ENCODE results near the gene PKDREJ. TPM values are rescaled to one million over a fixed set of nuclear protein-coding genes. Genes with fewer than 3 reads are reported as not detected.

Gene PKDREJ
- polyA plus RNA-seq, 1 donor (not counting 4 experiments of a cell fraction or from before 2014, with no cell fraction given): 0.01 TPM

DNA sequence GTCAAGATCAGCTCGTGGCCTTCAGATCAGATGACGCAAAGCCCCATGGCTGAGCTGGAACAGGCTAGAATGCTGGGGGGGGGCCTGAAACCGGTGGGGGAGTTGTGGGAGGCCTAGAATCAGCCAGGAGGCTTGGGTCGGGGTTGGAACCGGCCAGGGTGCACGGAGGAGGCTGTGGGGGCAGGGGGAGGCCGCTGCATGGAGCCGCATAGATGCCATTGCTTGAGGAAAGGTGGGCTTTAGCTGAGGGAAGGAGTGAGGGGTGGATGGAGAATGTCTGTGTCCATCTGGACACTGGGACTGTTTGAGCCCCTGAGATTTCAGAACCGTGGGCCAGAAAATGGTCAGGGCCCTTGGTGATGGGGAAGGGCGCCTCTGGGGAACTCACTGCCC, 38.2 kb downstream of the PKDREJ start:
- Histone ChIP-seq H3K79me2 (ENCODE audit: control insufficient read depth, insufficient read depth, low read length) (no peaks in the 10 kb centered on the region), H3K4me1 (ENCODE audit: control insufficient read depth, extremely low read depth, insufficient read depth, low read length) (no peaks in the 10 kb centered on the region), H3K27ac (ENCODE audit: control insufficient read depth, insufficient read depth, low read length) (no peak overlapping the region), H3K9me3 (ENCODE audit: control insufficient read depth, low read depth, low read length) (no peaks in the 10 kb centered on the region), H3K4me2 (ENCODE audit: control insufficient read depth, extremely low read depth, insufficient read depth, low read depth, low read length) (no peak overlapping the region), H3K36me3 (ENCODE audit: control insufficient read depth in 2 of 2, extremely low read depth in 1 of 2, insufficient read depth in 2 of 2, low read length in 2 of 2) (peaks cover 0 to 3% of the 10 kb centered on the region in 2 experiments), H2AFZ (ENCODE audit: control insufficient read depth, low read length) (no peak overlapping the region), H3K4me3 (ENCODE audit: control insufficient read depth in 2 of 3, extremely low read depth in 1 of 3, insufficient read depth in 2 of 3, low read depth in 1 of 3, low read length in 3 of 3) (no peak overlapping the region), H3K27me3 (ENCODE audit: control insufficient read depth, extremely low read depth, insufficient read depth, low read length) (no peaks in the 10 kb centered on the region), H3K9ac (ENCODE audit: control insufficient read depth, extremely low read depth, insufficient read depth, low read length) (no peak overlapping the region), H4K20me1 (ENCODE audit: control insufficient read depth, extremely low read depth, insufficient read depth, low read length) (no peaks in the 10 kb centered on the region), H3K9me1 (ENCODE audit: control insufficient read depth, extremely low read depth, insufficient read depth, low read length) (peaks cover 2% of the 10 kb centered on the region)
- dilution Hi-C loops (cut with MboI; ENCODE audit: extremely low pct_ligation_motif_present, low sequenced_read_pairs): no loop called here
- DNase-seq (ENCODE audit: low read depth, low spot score): no peak
- TF ChIP-seq EZH2 (IDR thresholded peaks at IDR 0.05; ENCODE audit: low read length): no peak
- TF ChIP-seq, protein P1, sequence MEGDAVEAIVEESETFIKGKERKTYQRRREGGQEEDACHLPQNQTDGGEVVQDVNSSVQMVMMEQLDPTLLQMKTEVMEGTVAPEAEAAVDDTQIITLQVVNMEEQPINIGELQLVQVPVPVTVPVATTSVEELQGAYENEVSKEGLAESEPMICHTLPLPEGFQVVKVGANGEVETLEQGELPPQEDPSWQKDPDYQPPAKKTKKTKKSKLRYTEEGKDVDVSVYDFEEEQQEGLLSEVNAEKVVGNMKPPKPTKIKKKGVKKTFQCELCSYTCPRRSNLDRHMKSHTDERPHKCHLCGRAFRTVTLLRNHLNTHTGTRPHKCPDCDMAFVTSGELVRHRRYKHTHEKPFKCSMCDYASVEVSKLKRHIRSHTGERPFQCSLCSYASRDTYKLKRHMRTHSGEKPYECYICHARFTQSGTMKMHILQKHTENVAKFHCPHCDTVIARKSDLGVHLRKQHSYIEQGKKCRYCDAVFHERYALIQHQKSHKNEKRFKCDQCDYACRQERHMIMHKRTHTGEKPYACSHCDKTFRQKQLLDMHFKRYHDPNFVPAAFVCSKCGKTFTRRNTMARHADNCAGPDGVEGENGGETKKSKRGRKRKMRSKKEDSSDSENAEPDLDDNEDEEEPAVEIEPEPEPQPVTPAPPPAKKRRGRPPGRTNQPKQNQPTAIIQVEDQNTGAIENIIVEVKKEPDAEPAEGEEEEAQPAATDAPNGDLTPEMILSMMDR (optimal IDR thresholded peaks at IDR 0.05 in 1 of 3, IDR thresholded peaks at IDR 0.05 in 1 of 3, conservative IDR thresholded peaks at IDR 0.05 in 1 of 3; ENCODE audit: extremely low read depth in 1 of 3, insufficient read depth in 2 of 3, low read length in 3 of 3): no peak
- no peak for FAIRE-seq

DNA sequence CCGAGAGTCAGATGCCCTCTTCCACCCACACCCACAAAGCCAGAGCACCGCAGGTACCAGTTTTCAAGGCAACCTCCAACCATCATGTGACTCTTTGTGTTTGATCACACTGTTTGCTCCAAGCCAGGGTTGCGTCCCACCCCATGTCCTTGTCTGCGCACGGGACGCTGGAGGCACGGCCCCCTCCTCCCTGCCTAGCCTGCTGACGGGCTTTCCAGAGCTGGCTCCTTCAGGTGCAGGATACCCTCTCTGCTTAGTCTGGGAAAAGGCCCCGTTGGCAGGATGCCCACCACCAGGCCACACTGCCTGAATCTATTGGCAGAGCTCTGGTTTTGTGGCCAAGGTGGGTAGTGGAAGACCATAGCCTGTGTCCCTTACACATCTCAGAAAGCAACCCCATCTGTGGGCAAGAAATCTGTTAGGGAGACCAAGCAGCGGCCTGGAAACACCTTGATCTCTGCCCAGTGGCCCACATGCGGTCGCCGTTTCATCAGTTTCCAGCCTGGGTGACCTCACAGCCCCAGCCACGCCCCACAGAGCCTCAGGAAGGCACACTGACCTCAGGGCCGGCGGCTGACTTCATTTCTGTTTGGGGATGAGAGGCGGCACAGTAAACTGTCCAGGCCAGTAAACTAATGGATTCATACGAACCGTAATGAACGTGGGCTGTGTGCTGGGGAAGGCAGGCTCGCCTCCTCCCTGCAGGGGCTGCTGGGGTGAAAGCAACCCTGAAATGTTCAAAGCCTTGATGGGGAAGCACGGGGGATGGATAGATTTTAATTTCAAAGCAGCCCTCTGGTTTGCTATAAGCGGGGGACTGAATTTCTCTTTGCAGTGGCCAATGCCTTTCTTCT, 38.9 kb downstream of the PKDREJ start:
- no peak for FAIRE-seq

More for the DNA sequence above, 38.9 kb downstream of the PKDREJ start:
- dilution Hi-C loops (cut with MboI; ENCODE audit: extremely low pct_ligation_motif_present, low sequenced_read_pairs): no loop called here
- no peak overlapping the region for H2AFZ ChIP-seq (ENCODE audit: control insufficient read depth, low read length)
- H4K20me1 ChIP-seq (ENCODE audit: control insufficient read depth, extremely low read depth, insufficient read depth, low read length): no peaks in the 10 kb centered on the region
- no peak for DNase-seq (ENCODE audit: low read depth, low spot score)
- H3K4me2 ChIP-seq (ENCODE audit: control insufficient read depth, extremely low read depth, insufficient read depth, low read depth, low read length): no peak overlapping the region
- TF ChIP-seq EZH2 (IDR thresholded peaks at IDR 0.05; ENCODE audit: low read length): no peak
- TF ChIP-seq, protein P1 (optimal IDR thresholded peaks at IDR 0.05 in 1 of 3, IDR thresholded peaks at IDR 0.05 in 1 of 3, conservative IDR thresholded peaks at IDR 0.05 in 1 of 3; ENCODE audit: extremely low read depth in 1 of 3, insufficient read depth in 2 of 3, low read length in 3 of 3): no peak
- no peak overlapping the region for H3K27ac ChIP-seq (ENCODE audit: control insufficient read depth, insufficient read depth, low read length)
- peaks cover 2% of the 10 kb centered on the region for H3K9me1 ChIP-seq (ENCODE audit: control insufficient read depth, extremely low read depth, insufficient read depth, low read length)
- no peak overlapping the region for H3K4me3 ChIP-seq (ENCODE audit: control insufficient read depth in 2 of 3, extremely low read depth in 1 of 3, insufficient read depth in 2 of 3, low read depth in 1 of 3, low read length in 3 of 3)
- no peaks in the 10 kb centered on the region for H3K27me3 ChIP-seq (ENCODE audit: control insufficient read depth, extremely low read depth, insufficient read depth, low read length)
- H3K36me3 ChIP-seq (ENCODE audit: control insufficient read depth in 2 of 2, extremely low read depth in 1 of 2, insufficient read depth in 2 of 2, low read length in 2 of 2): peaks cover 0 to 3% of the 10 kb centered on the region in 2 experiments
- no peaks in the 10 kb centered on the region for H3K4me1 ChIP-seq (ENCODE audit: control insufficient read depth, extremely low read depth, insufficient read depth, low read length)
- H3K9ac ChIP-seq (ENCODE audit: control insufficient read depth, extremely low read depth, insufficient read depth, low read length): no peak overlapping the region
- no peaks in the 10 kb centered on the region for H3K9me3 ChIP-seq (ENCODE audit: control insufficient read depth, low read depth, low read length)
- H3K79me2 ChIP-seq (ENCODE audit: control insufficient read depth, insufficient read depth, low read length): no peaks in the 10 kb centered on the region

Measured in keratinocyte (primary cell).